OCI-LY1 (cell line): ENCODE measurements around the gene SLC17A9.

ENCODE experiments used
- H2AFZ ChIP-seq: fragments of 200-600 bp; sonication (generic), shearing (Covaris generic); 2 replicates; pipeline ENCODE4 v1.6.0; 2014; ENCODE audit warnings: antibody characterized with exemption, mild to moderate bottlenecking, low read length
- H3F3A ChIP-seq: fragments of 200-600 bp; sonication (generic), shearing (Covaris generic); 2 replicates; pipeline ENCODE4 v1.6.0; 2014; ENCODE audit warnings: mild to moderate bottlenecking, antibody characterized with exemption, low read length, moderate library complexity; ENCODE audit not compliant: insufficient read depth
- H3K27ac ChIP-seq: fragments of 200-600 bp; sonication (generic); 2 replicates; pipeline ENCODE4 v1.5.1; 2014; ENCODE audit warnings: low read length, mixed run types, mild to moderate bottlenecking, low read depth; ENCODE audit not compliant: poor library complexity, severe bottlenecking
- H3K27me3 ChIP-seq: fragments of 200-600 bp; sonication (generic); 2 replicates; pipeline ENCODE4 v1.6.0; 2014; ENCODE audit warnings: antibody characterized with exemption, mild to moderate bottlenecking, low read length, moderate library complexity; ENCODE audit not compliant: insufficient read depth
- H3K36me3 ChIP-seq: fragments of 200-600 bp; sonication (generic); 2 replicates; pipeline ENCODE4 v1.6.1; 2014; ENCODE audit warnings: mild to moderate bottlenecking, antibody characterized with exemption, low read length, moderate library complexity, mixed read lengths; ENCODE audit not compliant: insufficient read depth
- H3K4me1 ChIP-seq: fragments of 200-600 bp; sonication (generic); 2 replicates; pipeline ENCODE4 v1.5.1; 2014; ENCODE audit warnings: mild to moderate bottlenecking, low read length, moderate library complexity; ENCODE audit not compliant: insufficient read depth, severe bottlenecking
- H3K4me2 ChIP-seq: fragments of 200-600 bp; sonication (generic), shearing (Covaris generic); 2 replicates; pipeline ENCODE4 v1.6.1; 2014; ENCODE audit warnings: low read length
- H3K4me3 ChIP-seq: fragments of 200-600 bp; sonication (generic); 2 replicates; pipeline ENCODE4 v1.5.1; 2014; ENCODE audit warnings: low read length, low read depth, mild to moderate bottlenecking, mixed read lengths; ENCODE audit not compliant: poor library complexity, severe bottlenecking
- H3K79me2 ChIP-seq: fragments of 200-600 bp; shearing (Covaris generic); 2 replicates; pipeline ENCODE4 v1.6.1; 2016; ENCODE audit warnings: mixed run types, low read length, mixed read lengths; ENCODE audit not compliant: insufficient read depth
- H3K9ac ChIP-seq: fragments of 200-600 bp; sonication (generic), shearing (Covaris generic); 2 replicates; pipeline ENCODE4 v1.6.1; 2014; ENCODE audit warnings: mild to moderate bottlenecking, low read length, mixed read lengths
- H3K9me2 ChIP-seq: fragments of 200-600 bp; sonication (generic), shearing (Covaris generic); 2 replicates; pipeline ENCODE4 v1.6.1; 2014; ENCODE audit warnings: low read depth, mild to moderate bottlenecking, low read length, mixed read lengths
- H3K9me3 ChIP-seq: fragments of 200-600 bp; shearing (Covaris generic); 2 replicates; pipeline ENCODE4 v1.6.1; 2014; ENCODE audit warnings: low read length, mixed read lengths
- H4K20me1 ChIP-seq: fragments of 200-600 bp; sonication (generic), shearing (Covaris generic); 2 replicates; pipeline ENCODE4 v1.6.0; 2016; ENCODE audit warnings: mild to moderate bottlenecking, low read length; ENCODE audit not compliant: insufficient read depth
- EZH2 ChIP-seq: fragments of 200-600 bp; sonication (generic), shearing (Covaris generic); IDR thresholded peaks from 2 replicates; pipeline ENCODE4 v1.8.0; 2017; ENCODE audit warnings: borderline replicate concordance, mixed run types, mild to moderate bottlenecking, antibody characterized with exemption, low read length, moderate library complexity, mixed read lengths
- TF ChIP-seq, protein P1 (sequence below): fragments of 200-600 bp; sonication (generic), shearing (Covaris generic); IDR thresholded peaks from 2 replicates; pipeline ENCODE4 v1.5.1; 2017; ENCODE audit warnings: mild to moderate bottlenecking, antibody characterized with exemption, low read length, moderate library complexity, mixed read lengths

SLC17A9 gene

DNA sequence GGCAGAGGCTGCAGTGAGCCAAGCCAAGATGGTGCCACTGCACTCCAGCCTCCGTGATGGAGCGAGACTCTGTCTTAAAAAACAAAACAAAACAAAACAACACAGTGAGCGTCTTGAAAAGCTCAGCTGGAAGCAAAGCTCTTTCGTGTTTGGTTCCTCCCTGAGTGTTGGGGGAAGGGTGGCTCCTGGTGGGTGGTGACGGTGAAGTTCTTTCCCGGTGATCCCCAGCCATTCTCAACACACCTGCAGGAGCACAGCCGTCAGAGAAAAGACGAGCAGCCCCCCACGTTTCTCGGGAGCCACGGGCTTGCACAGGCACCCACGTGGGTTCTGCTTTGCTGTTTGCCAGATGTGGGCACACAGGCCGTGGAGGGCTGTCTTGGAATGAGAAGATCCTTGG is 51.0 kb downstream of the SLC17A9 start:
- no peak overlapping the region for H3K27ac ChIP-seq
- H3K9me2 ChIP-seq = no peaks in the 10 kb centered on the region
- no peaks in the 10 kb centered on the region for H4K20me1 ChIP-seq
- no peaks in the 10 kb centered on the region for H3K4me1 ChIP-seq
- no peaks in the 10 kb centered on the region for H3K9me3 ChIP-seq
- no peaks in the 10 kb centered on the region for H3F3A ChIP-seq
- no peak overlapping the region for H3K9ac ChIP-seq
- TF ChIP-seq, protein P1, sequence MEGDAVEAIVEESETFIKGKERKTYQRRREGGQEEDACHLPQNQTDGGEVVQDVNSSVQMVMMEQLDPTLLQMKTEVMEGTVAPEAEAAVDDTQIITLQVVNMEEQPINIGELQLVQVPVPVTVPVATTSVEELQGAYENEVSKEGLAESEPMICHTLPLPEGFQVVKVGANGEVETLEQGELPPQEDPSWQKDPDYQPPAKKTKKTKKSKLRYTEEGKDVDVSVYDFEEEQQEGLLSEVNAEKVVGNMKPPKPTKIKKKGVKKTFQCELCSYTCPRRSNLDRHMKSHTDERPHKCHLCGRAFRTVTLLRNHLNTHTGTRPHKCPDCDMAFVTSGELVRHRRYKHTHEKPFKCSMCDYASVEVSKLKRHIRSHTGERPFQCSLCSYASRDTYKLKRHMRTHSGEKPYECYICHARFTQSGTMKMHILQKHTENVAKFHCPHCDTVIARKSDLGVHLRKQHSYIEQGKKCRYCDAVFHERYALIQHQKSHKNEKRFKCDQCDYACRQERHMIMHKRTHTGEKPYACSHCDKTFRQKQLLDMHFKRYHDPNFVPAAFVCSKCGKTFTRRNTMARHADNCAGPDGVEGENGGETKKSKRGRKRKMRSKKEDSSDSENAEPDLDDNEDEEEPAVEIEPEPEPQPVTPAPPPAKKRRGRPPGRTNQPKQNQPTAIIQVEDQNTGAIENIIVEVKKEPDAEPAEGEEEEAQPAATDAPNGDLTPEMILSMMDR = no peak
- no peak for TF ChIP-seq EZH2
- H3K79me2 ChIP-seq = no peaks in the 10 kb centered on the region
- H3K36me3 ChIP-seq = no peaks in the 10 kb centered on the region
- no peaks in the 10 kb centered on the region; the same call in 1 of the 2 replicates for H3K27me3 ChIP-seq
- H3K4me3 ChIP-seq = no peak overlapping the region
- no peak overlapping the region for H2AFZ ChIP-seq
- no peak overlapping the region for H3K4me2 ChIP-seq

DNA sequence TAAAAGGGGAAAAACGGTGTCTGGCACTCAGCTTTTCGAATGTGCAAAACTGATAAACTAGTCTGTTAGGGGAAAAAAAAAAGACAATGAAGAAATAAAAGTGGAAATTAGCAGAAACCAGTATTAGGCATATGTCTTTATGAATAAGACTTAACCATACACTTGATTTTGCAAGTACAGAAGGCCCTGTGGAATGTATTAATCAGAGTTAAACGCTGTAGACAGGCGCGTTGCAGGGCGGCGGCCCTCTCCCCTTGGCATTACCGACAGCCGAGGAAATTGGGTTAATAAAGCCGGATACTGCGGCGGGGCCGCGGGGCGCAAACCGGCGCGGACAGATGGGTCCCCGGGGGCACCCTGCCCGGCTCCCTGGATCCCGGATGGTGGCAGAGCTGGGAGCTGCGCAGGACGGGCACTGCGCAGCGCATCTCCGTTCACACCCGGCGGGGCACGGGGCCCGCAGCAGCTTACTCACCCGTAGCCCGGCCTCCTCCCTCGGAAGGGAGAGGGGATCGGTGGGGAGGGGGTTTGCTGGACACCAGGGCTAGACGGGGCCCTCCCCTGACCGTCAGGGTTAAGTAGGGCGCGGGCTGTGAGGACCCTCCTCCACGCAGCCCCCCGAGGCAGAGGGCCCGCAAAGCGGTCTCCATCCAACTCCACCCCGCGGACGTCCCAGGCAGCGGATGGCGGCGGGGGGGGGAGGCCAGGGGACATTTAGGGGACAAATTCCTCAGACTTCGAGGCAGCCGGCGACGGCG is 52.3 kb downstream of the SLC17A9 start:
- no peak overlapping the region for H3K4me2 ChIP-seq

DNA sequence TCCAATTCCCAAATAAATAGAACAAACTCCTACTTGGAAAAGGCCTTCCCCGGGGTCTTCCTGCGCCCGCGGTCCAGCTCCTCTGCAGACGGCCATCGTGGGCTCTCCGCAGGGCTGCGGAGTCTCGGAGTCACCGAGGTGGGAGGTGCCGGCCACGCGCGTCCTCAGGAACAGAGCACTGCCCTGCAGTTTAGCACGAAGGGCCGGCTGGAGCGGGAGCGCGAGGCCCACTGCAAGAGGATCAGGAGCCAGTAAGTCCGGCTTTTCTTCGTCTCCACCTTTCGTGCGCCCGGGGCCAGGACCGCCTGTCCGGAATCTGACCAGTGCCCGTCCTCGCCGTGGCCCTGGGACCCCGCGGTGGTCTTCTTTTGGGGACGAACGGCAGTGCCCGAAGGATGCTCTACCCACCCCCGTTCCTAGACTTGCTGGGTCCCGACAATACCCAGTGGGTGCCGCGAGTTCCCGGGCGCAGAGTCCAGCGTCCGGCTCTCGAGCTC is 52.9 kb downstream of the SLC17A9 start:
- H3K27me3 ChIP-seq = no peaks in the 10 kb centered on the region
- H3K9me3 ChIP-seq = no peaks in the 10 kb centered on the region
- no peaks in the 10 kb centered on the region for H3K9me2 ChIP-seq
- TF ChIP-seq EZH2 = no peak
- TF ChIP-seq, protein P1 = no peak
- no peaks in the 10 kb centered on the region for H4K20me1 ChIP-seq
- no peak overlapping the region for H2AFZ ChIP-seq
- no peak overlapping the region for H3K27ac ChIP-seq
- no peaks in the 10 kb centered on the region for H3F3A ChIP-seq
- no peaks in the 10 kb centered on the region for H3K79me2 ChIP-seq
- H3K36me3 ChIP-seq = no peaks in the 10 kb centered on the region
- H3K9ac ChIP-seq = no peak overlapping the region
- peaks cover 13% of the 10 kb centered on the region for H3K4me1 ChIP-seq
- H3K4me3 ChIP-seq = no peak overlapping the region
- H3K4me2 ChIP-seq = no peak overlapping the region

More for the DNA sequence above, 52.3 kb downstream of the SLC17A9 start:
- TF ChIP-seq, protein P1 = no peak
- TF ChIP-seq EZH2 = no peak
- no peaks in the 10 kb centered on the region for H3K9me2 ChIP-seq
- H3K4me1 ChIP-seq = peaks cover 7% of the 10 kb centered on the region
- H3K9ac ChIP-seq = no peak overlapping the region
- H3K36me3 ChIP-seq = no peaks in the 10 kb centered on the region
- no peak overlapping the region for H3K27ac ChIP-seq
- H3F3A ChIP-seq = no peaks in the 10 kb centered on the region
- no peaks in the 10 kb centered on the region for H3K9me3 ChIP-seq
- H4K20me1 ChIP-seq = no peaks in the 10 kb centered on the region
- no peak overlapping the region for H3K4me3 ChIP-seq
- no peaks in the 10 kb centered on the region for H3K79me2 ChIP-seq
- no peaks in the 10 kb centered on the region; the same call in 1 of the 2 replicates for H3K27me3 ChIP-seq
- no peak overlapping the region for H2AFZ ChIP-seq
